MCF 10A (cell line): ENCODE data around the gene TMEM179B. TPM values are rescaled to one million over a fixed set of nuclear protein-coding genes. Genes with fewer than 3 reads are reported as not detected.

Experiments used
- BruUV-seq: library from RNA; stranded (reverse); fragments of 400-500 nt; replicated peaks from 2 replicates; lab custom pipeline; 2021; lab: Mats Ljungman, UMichigan
- CTCF ChIA-PET: fragments of 300-600 bp; sonication (Branson Sonifier 250); formaldehyde crosslinking; extraction: SDS; loops from one replicate; lab custom pipeline; 2021; ENCODE audit warnings: antibody characterized with exemption, inconsistent platforms; lab: Yijun Ruan, JAX
- POLR2A ChIA-PET: fragments of 300-600, 350-650 bp; sonication (Branson Sonifier 250); formaldehyde crosslinking; extraction: SDS; loops from one replicate; lab custom pipeline; 2020; ENCODE audit warnings: antibody characterized with exemption, inconsistent platforms; lab: Yijun Ruan, JAX
- DNase-seq: peaks from one replicate; pipeline ENCODE4 v3.0.0-alpha.2; 2018; ENCODE audit not compliant: unreplicated experiment
- H3K27ac Mint-ChIP-seq: one replicate; pipeline ENCODE4 v1.8.0; 2022; ENCODE audit warnings: mild to moderate bottlenecking, low read depth, mixed read lengths; ENCODE audit not compliant: unreplicated experiment
- H3K27me3 Mint-ChIP-seq: one replicate; pipeline ENCODE4 v1.8.0; 2022; ENCODE audit warnings: mixed read lengths; ENCODE audit not compliant: insufficient read depth, unreplicated experiment
- H3K36me3 Mint-ChIP-seq: one replicate; pipeline ENCODE4 v1.8.0; 2022; ENCODE audit warnings: mild to moderate bottlenecking, moderate library complexity, mixed read lengths; ENCODE audit not compliant: insufficient read depth, unreplicated experiment
- H3K4me1 Mint-ChIP-seq: one replicate; pipeline ENCODE4 v1.8.0; 2022; ENCODE audit warnings: mixed read lengths; ENCODE audit not compliant: insufficient read depth, unreplicated experiment
- H3K4me3 Mint-ChIP-seq: one replicate; pipeline ENCODE4 v1.8.0; 2022; ENCODE audit warnings: mild to moderate bottlenecking, moderate library complexity, mixed read lengths; ENCODE audit not compliant: unreplicated experiment
- H3K9me3 Mint-ChIP-seq: one replicate; pipeline ENCODE4 v1.8.0; 2022; ENCODE audit warnings: mixed read lengths; ENCODE audit not compliant: unreplicated experiment
- CTCF ChIP-seq: fragments of 200-600 bp; IDR thresholded peaks from one replicate; pipeline ENCODE4 v1.8.0; 2022; ENCODE audit warnings: antibody characterized with exemption, mild to moderate bottlenecking; ENCODE audit not compliant: unreplicated experiment
- intact Hi-C: fragments of 100-400 bp; cut with micrococcal nuclease; formaldehyde crosslinking; loops from 2 replicates; pipeline ENCODE4 v1.14.1; 2022
- total RNA-seq: library from RNA; stranded (reverse); gene quantifications from 2 replicates; pipeline ENCODE4 v1.2.3, GENCODE V29; 2022

The TMEM179B gene
- total RNA-seq, 1 experiment from 2014 or later: 47.8 TPM

GRCh38 chr11:62791501-62792201 is 4.4 kb downstream of the TMEM179B start, which contains the start of gene TMEM223:
TSS of gene TMEM223 (minus strand) at chr11:62792006. CDS start at chr11:62791994, 12 bp downstream.
- ChIA-PET POLR2A (interaction anchor here (0.7 to 8.2 kb wide), 26 partner anchors 14 to 191 kb away, joined by 3 to 163 read pairs (median 4); partner anchors contain the start of genes C11orf98, CSKMT, HNRNPUL2 and LBHD1), CTCF (interaction anchor here (0.6 to 1.3 kb wide), 3 partner anchors 10 to 140 kb away, joined by 4 to 5 read pairs (median 4); partner anchors contain the start of gene TEX54)
- no peak for TF ChIP-seq CTCF
- no peaks in the 10 kb centered on the region for H3K27me3 Mint-ChIP-seq
- H3K9me3 Mint-ChIP-seq: no peaks in the 10 kb centered on the region
- peak within 1 kb of the TSS; percentile 81 for H3K4me3 Mint-ChIP-seq
- BruUV-seq: no TSS peak
- peak; percentile 81 for DNase-seq
- peak within 1 kb of the TSS; percentile 35 for H3K27ac Mint-ChIP-seq
- intact Hi-C loops: no loop called here
- peaks cover 87% of the 10 kb centered on the region for H3K36me3 Mint-ChIP-seq
- peaks cover 15% of the 10 kb centered on the region for H3K4me1 Mint-ChIP-seq

GRCh38 chr11:62792202-62792575 is 5.0 kb downstream of the TMEM179B start:
- peak overlapping the region; percentile 81 for H3K4me3 Mint-ChIP-seq
- H3K4me1 Mint-ChIP-seq: peaks cover 15% of the 10 kb centered on the region
- no TSS peak for BruUV-seq
- no peak for DNase-seq
- no peaks in the 10 kb centered on the region for H3K27me3 Mint-ChIP-seq
- ChIA-PET POLR2A (interaction anchor here (0.7 to 8.2 kb wide), 14 partner anchors 9 to 111 kb away, joined by 3 to 163 read pairs (median 4); partner anchors contain the start of genes HNRNPUL2, NXF1, POLR2G and WDR74), CTCF (interaction anchor here (0.6 to 1.3 kb wide), 2 partner anchors 9 to 139 kb away, joined by 4 to 5 read pairs; no protein-coding TSS in a partner anchor)
- intact Hi-C loops: no loop called here
- TF ChIP-seq CTCF: no peak
- peaks cover 87% of the 10 kb centered on the region for H3K36me3 Mint-ChIP-seq
- no peaks in the 10 kb centered on the region for H3K9me3 Mint-ChIP-seq
- peak overlapping the region; percentile 35 for H3K27ac Mint-ChIP-seq

- BruUV-seq: no TSS peak
- no peak overlapping the region for H3K27ac Mint-ChIP-seq
- no peak for TF ChIP-seq CTCF
- H3K9me3 Mint-ChIP-seq: no peaks in the 10 kb centered on the region
- DNase-seq: no peak
- H3K4me1 Mint-ChIP-seq: peaks cover 9% of the 10 kb centered on the region
- H3K4me3 Mint-ChIP-seq: no peak overlapping the region
- ChIA-PET POLR2A (interaction anchor here (0.7 to 4.0 kb wide), 9 partner anchors 9 to 88 kb away, joined by 4 to 25 read pairs (median 5); partner anchors contain the start of genes NXF1, STX5 and TEX54), CTCF (interaction anchor here (0.6 to 1.5 kb wide), 8 partner anchors 8 to 918 kb away, joined by 3 to 5 read pairs (median 4); no protein-coding TSS in a partner anchor)
- intact Hi-C loops: no loop called here
- peaks cover 92% of the 10 kb centered on the region for H3K36me3 Mint-ChIP-seq
- no peaks in the 10 kb centered on the region for H3K27me3 Mint-ChIP-seq
Measured at GRCh38 chr11:62794201-62794775, 7.1 kb downstream of the TMEM179B start.

- POLR2A ChIA-PET: interaction anchor here (0.9 to 4.0 kb wide), 8 partner anchors 8 to 69 kb away, joined by 3 to 25 read pairs (median 6); partner anchors contain the start of genes HNRNPUL2, NXF1, TMEM179B and TTC9C
- no peaks in the 10 kb centered on the region for H3K4me1 Mint-ChIP-seq
- no peak for DNase-seq
- CTCF ChIA-PET: interaction anchor here (0.5 to 1.5 kb wide), 6 partner anchors 10 to 1202 kb away, joined by 3 to 4 read pairs (median 4); no protein-coding TSS in a partner anchor
- peaks cover 93% of the 10 kb centered on the region for H3K36me3 Mint-ChIP-seq
- no peak overlapping the region for H3K27ac Mint-ChIP-seq
- no peak for TF ChIP-seq CTCF
- BruUV-seq: no TSS peak
- no peaks in the 10 kb centered on the region for H3K27me3 Mint-ChIP-seq
- H3K9me3 Mint-ChIP-seq: no peaks in the 10 kb centered on the region
- intact Hi-C loops: no loop called here
- H3K4me3 Mint-ChIP-seq: no peak overlapping the region
Measured at GRCh38 chr11:62796281-62796680, 9.1 kb downstream of the TMEM179B start.
